HUES48 (cell line): ENCODE results near the gene CXXC4.

ENCODE experiments used
- H3K27ac ChIP-seq: one replicate; pipeline ENCODE4 v1.7.0; 2013; ENCODE audit warnings: low read depth, low read length, inconsistent platforms
- H3K27me3 ChIP-seq: 2 replicates; pipeline ENCODE4 v1.6.1; 2013; ENCODE audit warnings: mild to moderate bottlenecking, low read length; ENCODE audit not compliant: control insufficient read depth, insufficient read depth
- H3K36me3 ChIP-seq: 2 replicates; pipeline ENCODE4 v1.6.1; 2013; ENCODE audit warnings: low read length; ENCODE audit not compliant: control insufficient read depth, insufficient read depth
- H3K4me1 ChIP-seq: 2 replicates; pipeline ENCODE4 v1.6.1; 2013; ENCODE audit warnings: mild to moderate bottlenecking, low read length; ENCODE audit not compliant: control insufficient read depth, insufficient read depth
- H3K4me3 ChIP-seq: 2 replicates; pipeline ENCODE4 v1.5.1; 2013; ENCODE audit warnings: mild to moderate bottlenecking, low read depth, low read length
- H3K9ac ChIP-seq: 2 replicates; pipeline ENCODE4 v1.6.1; 2013; ENCODE audit warnings: mild to moderate bottlenecking, low read depth, low read length, moderate library complexity
- H3K9me3 ChIP-seq: 2 replicates; pipeline ENCODE4 v1.6.1; 2013; ENCODE audit warnings: low read length; ENCODE audit not compliant: control insufficient read depth, insufficient read depth

The CXXC4 gene

DNA sequence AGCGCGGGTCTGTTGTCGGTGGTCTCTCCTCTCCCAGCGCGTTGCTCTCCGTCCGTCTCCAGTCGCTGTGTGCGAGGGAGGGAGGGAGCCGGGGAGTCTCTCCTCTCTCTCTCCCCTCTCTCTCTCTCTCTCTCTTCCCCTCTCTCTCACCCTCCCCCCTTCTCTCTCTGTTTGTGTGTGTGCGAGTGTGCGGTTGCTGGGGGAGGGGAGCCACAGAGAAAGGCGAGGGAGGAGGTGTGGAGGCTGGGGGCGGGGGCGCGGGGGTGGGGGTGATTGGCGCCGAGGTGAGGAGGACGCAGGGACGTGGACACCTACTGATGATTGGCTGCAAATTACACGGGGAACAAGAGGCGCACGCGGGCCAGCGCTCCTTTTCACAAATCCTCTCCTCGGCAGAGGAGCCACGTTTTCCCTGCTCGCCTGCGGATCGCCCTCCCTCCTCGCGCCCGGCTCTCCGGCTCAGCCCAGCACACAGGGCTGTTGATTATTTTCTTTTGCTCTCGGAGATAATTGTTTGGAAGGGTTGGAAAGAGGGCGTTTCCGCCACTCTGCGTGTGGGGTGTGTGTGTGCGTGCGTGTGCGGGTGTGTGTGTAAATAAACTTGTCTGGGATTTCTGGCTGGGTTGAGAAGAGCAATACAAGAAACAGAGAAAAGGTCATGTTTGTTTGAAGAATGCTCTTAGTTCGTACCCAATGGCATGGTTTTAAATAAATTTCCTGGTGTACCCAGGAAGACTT lies at the start of gene CXXC4:
TSS of gene CXXC4 (minus strand) at position 73 of the 738 bp plus-strand sequence. CDS start 3,092 bp downstream, outside the sequence.
- Histone ChIP-seq H3K27me3 (peaks cover 18% of the 10 kb centered on the region), H3K9ac (peak within 1 kb of the TSS; percentile 84), H3K4me3 (peak within 1 kb of the TSS; percentile 89), H3K4me1 (peaks cover 32% of the 10 kb centered on the region), H3K9me3 (no peaks in the 10 kb centered on the region), H3K27ac (peak within 1 kb of the TSS; percentile 68), H3K36me3 (no peaks in the 10 kb centered on the region)

DNA sequence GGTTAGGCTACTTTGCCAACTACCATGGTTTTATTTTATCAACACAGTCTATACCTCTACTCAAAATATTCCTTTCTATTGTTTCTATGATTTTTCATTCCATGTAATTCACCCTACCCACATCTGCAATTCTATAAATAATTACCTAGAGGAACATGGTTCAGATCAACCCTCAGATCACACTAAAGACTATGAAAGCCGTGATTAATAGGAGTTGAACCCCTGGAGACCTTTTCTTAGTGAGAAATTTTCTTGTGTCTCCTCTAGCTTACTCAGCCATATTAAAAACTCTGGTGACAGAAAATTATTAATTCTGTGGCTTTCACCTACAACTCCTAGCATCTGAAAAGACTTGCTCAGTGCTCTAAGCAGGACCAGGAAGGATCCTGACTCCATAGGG lies 38.5 kb upstream of the CXXC4 start:
- Histone ChIP-seq H3K27ac (no peak overlapping the region), H3K4me1 (peaks cover 7% of the 10 kb centered on the region; the same call in 1 of the 2 replicates), H3K9ac (no peak overlapping the region), H3K27me3 (no peaks in the 10 kb centered on the region), H3K9me3 (no peaks in the 10 kb centered on the region), H3K4me3 (no peak overlapping the region), H3K36me3 (no peaks in the 10 kb centered on the region)

DNA sequence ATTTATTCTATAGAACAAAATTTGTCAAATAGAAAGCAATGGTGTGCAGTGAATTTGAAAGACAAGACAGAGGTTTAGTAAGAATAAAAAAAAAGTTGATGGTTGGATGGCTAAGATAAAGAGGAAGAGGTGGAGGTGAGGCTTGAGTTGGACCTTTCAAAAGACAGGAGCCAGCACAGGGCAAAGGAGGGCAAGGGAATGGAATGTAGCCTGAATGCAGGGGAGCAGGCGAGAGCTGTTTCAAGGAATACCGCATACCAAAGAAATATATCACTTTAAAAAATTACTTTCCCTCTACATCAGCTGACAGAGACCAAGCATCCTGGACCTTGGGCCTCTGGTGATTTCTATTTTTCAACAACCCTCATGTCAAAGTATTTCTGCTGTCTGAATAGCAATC lies 38.0 kb upstream of the CXXC4 start:
- Histone ChIP-seq H3K9me3 (no peaks in the 10 kb centered on the region), H3K4me3 (no peak overlapping the region), H3K36me3 (no peaks in the 10 kb centered on the region), H3K4me1 (peaks cover 7% of the 10 kb centered on the region; the same call in 1 of the 2 replicates), H3K27me3 (no peaks in the 10 kb centered on the region), H3K9ac (no peak overlapping the region), H3K27ac (no peak overlapping the region)

DNA sequence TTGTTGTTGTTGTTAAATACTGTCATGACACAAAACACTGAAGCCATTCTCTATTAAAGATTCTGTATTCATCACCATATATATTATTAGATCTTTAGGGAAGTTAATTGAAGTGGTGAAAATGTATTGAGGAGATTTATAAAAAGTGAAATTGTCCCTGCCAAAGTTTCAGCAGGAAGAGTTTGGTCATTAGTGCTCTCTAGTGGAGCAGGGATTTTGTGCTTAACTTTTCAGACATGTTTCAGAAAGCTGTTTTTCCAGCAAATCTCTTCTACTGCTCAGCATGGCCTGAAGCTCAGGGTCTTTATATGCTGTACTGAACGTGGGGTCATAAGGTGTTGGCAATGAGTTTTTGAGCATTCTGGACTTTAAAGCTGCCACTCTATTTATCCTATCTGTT lies 36.7 kb upstream of the CXXC4 start:
- Histone ChIP-seq H3K36me3 (no peaks in the 10 kb centered on the region), H3K9me3 (no peaks in the 10 kb centered on the region), H3K4me1 (peaks cover 7% of the 10 kb centered on the region; the same call in 1 of the 2 replicates), H3K27me3 (no peaks in the 10 kb centered on the region), H3K27ac (no peak overlapping the region), H3K4me3 (no peak overlapping the region), H3K9ac (no peak overlapping the region)

DNA sequence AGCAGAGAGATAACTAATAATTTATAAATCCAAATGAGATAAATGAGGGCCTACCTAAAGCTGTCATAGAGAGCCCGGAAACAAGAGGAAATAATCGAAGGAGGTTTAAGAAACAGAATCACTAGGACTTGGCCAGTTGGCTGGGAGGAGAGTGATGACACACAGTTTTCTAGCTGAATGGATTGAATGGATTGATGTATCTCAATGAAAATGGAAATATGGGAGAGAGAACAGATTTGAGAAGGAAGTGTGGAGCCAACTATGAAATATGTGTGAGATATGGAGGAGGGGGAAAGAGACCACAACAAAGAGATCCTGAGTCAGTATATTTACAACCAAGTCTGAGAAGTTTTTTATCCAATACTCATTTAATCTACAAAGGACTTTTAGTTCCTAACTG lies 35.7 kb upstream of the CXXC4 start:
- H3K9ac ChIP-seq: no peak overlapping the region
- peaks cover 7% of the 10 kb centered on the region; the same call in 1 of the 2 replicates for H3K4me1 ChIP-seq
- no peak overlapping the region for H3K27ac ChIP-seq
- no peaks in the 10 kb centered on the region for H3K9me3 ChIP-seq
- no peaks in the 10 kb centered on the region for H3K36me3 ChIP-seq
- no peaks in the 10 kb centered on the region for H3K27me3 ChIP-seq
- no peak overlapping the region for H3K4me3 ChIP-seq

DNA sequence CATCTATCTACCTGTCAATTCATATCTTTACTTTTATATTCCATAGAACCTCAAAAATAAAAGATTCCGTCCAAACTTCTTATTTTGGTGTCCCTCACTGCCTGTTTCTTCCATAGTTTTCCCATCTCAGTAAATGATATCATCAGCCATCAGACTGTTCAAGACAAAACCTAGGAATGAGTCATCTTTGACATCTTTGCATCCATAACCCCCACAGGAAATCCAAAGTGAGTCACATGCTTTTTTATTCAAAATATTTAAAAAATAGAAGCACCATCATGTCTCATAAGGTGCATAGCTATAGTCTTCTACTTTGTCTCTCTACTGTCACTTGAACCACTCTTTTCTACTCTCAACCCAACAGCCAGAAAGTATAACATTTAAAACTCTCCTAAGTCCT lies 29.9 kb upstream of the CXXC4 start:
- H3K36me3 ChIP-seq: no peaks in the 10 kb centered on the region
- no peaks in the 10 kb centered on the region for H3K4me1 ChIP-seq
- H3K4me3 ChIP-seq: no peak overlapping the region
- no peaks in the 10 kb centered on the region for H3K27me3 ChIP-seq
- no peak overlapping the region for H3K27ac ChIP-seq
- H3K9ac ChIP-seq: no peak overlapping the region
- no peaks in the 10 kb centered on the region for H3K9me3 ChIP-seq

DNA sequence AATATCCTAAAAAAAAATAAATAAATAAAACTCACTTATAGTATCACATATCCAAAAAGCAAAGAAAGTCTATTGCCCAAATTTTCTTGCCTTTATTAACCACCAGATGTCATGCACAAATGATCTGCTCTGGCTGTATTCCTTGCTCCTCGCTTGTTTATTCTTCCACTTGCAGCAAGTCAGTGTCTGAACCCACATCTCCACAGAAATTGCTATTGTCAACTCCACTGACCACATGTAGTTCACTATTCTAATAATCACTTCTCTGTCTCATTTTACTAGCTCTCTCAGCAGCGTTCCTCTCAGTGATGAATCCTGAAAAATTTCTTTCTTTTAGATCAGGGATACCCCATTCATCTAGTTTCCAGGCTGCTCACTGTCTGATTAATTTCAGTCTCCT lies 29.3 kb upstream of the CXXC4 start:
- no peaks in the 10 kb centered on the region for H3K9me3 ChIP-seq

DNA sequence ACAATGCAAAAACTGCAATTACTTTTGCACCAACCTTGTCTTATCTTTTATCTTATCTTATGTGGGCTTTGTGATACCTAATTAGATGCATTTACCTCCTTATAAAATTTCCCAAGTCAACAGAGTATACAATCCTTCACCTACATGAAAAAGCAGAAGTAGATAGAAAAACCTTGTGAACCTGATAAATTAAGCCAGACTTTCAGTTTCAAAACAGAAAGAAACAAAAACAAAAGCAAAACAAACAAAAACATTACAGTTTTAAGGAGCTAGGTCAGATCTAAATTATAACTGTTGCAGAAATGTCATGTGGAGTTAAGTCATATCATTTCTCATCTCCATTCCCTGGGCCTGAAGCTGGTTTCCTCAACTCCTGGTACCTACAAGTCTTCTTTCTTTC lies 24.9 kb upstream of the CXXC4 start:
- Histone ChIP-seq H3K27ac (no peak overlapping the region), H3K36me3 (no peaks in the 10 kb centered on the region), H3K9me3 (no peaks in the 10 kb centered on the region)

More for the DNA sequence above, 29.3 kb upstream of the CXXC4 start:
- Histone ChIP-seq H3K4me1 (no peaks in the 10 kb centered on the region), H3K4me3 (no peak overlapping the region), H3K27me3 (no peaks in the 10 kb centered on the region), H3K27ac (no peak overlapping the region), H3K9ac (no peak overlapping the region), H3K36me3 (no peaks in the 10 kb centered on the region)

DNA sequence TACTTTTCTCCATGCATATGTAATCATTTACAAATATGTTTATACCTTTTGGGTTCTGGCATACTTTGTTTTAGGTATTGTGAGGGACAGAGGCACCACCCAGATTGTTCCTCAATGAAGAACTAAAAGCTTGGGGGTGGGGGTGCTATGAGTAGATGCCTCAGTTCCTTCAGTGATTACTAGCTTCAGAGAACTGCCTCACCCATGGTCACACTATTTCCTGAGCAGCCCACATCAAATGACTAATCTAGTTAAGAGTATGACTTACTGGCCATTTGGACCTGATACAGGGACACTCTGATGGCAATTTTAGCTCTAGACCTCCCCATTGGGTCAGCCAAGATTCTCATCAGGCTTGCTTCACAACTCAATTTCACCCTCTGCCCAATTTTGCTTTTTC lies 22.2 kb upstream of the CXXC4 start:
- no peaks in the 10 kb centered on the region for H3K27me3 ChIP-seq
- no peaks in the 10 kb centered on the region for H3K4me1 ChIP-seq
- H3K9me3 ChIP-seq: no peaks in the 10 kb centered on the region
- no peak overlapping the region for H3K9ac ChIP-seq
- no peak overlapping the region for H3K27ac ChIP-seq
- no peaks in the 10 kb centered on the region for H3K36me3 ChIP-seq
- H3K4me3 ChIP-seq: no peak overlapping the region

More for the DNA sequence above, 24.9 kb upstream of the CXXC4 start:
- Histone ChIP-seq H3K27me3 (no peaks in the 10 kb centered on the region), H3K4me3 (no peak overlapping the region), H3K4me1 (no peaks in the 10 kb centered on the region), H3K9ac (no peak overlapping the region)

DNA sequence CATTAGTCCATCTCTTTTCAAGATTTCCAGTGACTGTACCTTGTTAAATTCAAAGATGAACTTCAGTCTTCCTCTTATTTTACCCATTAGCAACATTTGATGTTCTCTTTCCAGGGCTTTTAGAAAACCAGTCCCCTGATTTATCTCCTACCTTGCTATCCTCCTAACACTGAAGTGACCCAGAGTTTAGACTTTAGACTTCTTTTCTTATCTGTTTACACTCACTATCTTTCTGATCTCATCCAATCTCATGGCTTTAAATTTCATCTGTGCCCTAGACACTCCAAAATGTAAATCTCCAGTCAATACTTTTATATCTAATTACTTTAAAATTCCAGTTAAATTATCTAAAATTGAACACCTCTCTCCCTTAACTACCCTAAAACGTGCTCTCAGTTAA lies 13.5 kb upstream of the CXXC4 start:
- Histone ChIP-seq H3K4me3 (no peak overlapping the region), H3K9ac (no peak overlapping the region), H3K27me3 (no peaks in the 10 kb centered on the region), H3K9me3 (no peaks in the 10 kb centered on the region), H3K27ac (no peak overlapping the region), H3K4me1 (no peaks in the 10 kb centered on the region), H3K36me3 (no peaks in the 10 kb centered on the region)

DNA sequence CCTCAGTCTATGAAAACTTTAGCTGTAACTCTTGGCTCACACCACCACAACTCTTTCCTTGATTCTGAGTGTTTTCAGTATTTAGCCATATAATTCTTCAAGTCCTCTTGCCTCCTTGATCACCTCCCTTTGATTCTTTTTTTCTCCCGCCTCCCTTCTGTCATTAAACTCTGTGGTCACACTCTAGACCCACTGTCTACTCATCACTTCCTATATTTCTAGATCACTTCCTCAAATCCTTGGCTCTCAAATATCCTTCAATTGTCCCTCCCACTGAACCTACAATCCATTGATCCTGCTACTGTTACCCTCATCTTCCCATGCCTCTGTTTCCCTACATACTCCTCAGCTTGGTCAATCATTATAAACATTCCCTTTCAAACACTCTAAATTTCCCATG lies 12.4 kb upstream of the CXXC4 start:
- Histone ChIP-seq H3K36me3 (no peaks in the 10 kb centered on the region), H3K9ac (no peak overlapping the region), H3K4me3 (no peak overlapping the region), H3K4me1 (no peaks in the 10 kb centered on the region), H3K27ac (no peak overlapping the region), H3K9me3 (no peaks in the 10 kb centered on the region), H3K27me3 (no peaks in the 10 kb centered on the region)
